Ecto neural progenitor cell (in vitro differentiated cells): ENCODE measurements around the gene CWC25.
"Not testable (repeated sequence)": the region's sequence is repeated elsewhere in the genome, so short reads cannot be mapped to it uniquely, and the experiment has no call there.

Experiments
- DNase-seq: peaks from one replicate; pipeline ENCODE4 v3.0.0-alpha.2; 2018; ENCODE audit warnings: low spot score

The CWC25 gene

GRCh38 chr17:38824899-38825761, at the start of gene CWC25:
CWC25 (minus strand) TSS chr17:38825321; CDS start chr17:38825183, 138 bp downstream.
- DNase-seq = peak; percentile 100

GRCh38 chr17:38873640-38874380, 48.7 kb upstream of the CWC25 start:
- DNase-seq = peak; percentile 50

GRCh38 chr17:38872671-38873385, 47.7 kb upstream of the CWC25 start:
- DNase-seq = peak; percentile 39

- DNase-seq = no peak
Measured at GRCh38 chr17:38872027-38872511, 46.9 kb upstream of the CWC25 start.

- no peak for DNase-seq
Measured at GRCh38 chr17:38871247-38872015, 46.3 kb upstream of the CWC25 start.

GRCh38 chr17:38870259-38871165, 45.4 kb upstream of the CWC25 start:
- DNase-seq = peak; percentile 81

GRCh38 chr17:38869526-38870258, 44.6 kb upstream of the CWC25 start, which contains the start of gene LASP1:
LASP1 (plus strand) TSS chr17:38870058; CDS start chr17:38870190, 132 bp downstream.
- DNase-seq = peak; percentile 93

- peak; percentile 100 for DNase-seq
Measured at GRCh38 chr17:38868817-38869525, 43.9 kb upstream of the CWC25 start.

GRCh38 chr17:38867968-38868816, 43.1 kb upstream of the CWC25 start:
- no peak for DNase-seq

- peak; percentile 90 for DNase-seq
Measured at GRCh38 chr17:38867179-38867967, 42.3 kb upstream of the CWC25 start.

GRCh38 chr17:38864636-38865398, 39.7 kb upstream of the CWC25 start:
- no peak for DNase-seq

GRCh38 chr17:38861399-38861843, 36.3 kb upstream of the CWC25 start:
- no peak for DNase-seq

GRCh38 chr17:38857271-38857670, 32.1 kb upstream of the CWC25 start:
- DNase-seq = no peak

- DNase-seq = not testable (repeated sequence)
Measured at GRCh38 chr17:38855101-38855714, 30.1 kb upstream of the CWC25 start.

- DNase-seq = peak; percentile 96
Measured at GRCh38 chr17:38853292-38854219, 28.4 kb upstream of the CWC25 start, which contains the start of gene RPL23. RPL23 (minus strand) TSS chr17:38853721; CDS start chr17:38853710, 11 bp downstream.
